Sigmoid colon (tissue), 7 donors: ENCODE measurements around the gene PBLD. TPM values are rescaled to one million over a fixed set of nuclear protein-coding genes. Genes with fewer than 3 reads are reported as not detected.

Experiments
- DNase-seq: peaks from one replicate; pipeline ENCODE4 v3.0.0-alpha.2; 2019
- H3K27ac ChIP-seq, 4 donors: fragments of 200-600 bp; sonication (generic); one replicate each; pipeline ENCODE4 v1.5.1; 2016 to 2019; ENCODE audit warnings: mild to moderate bottlenecking in 1 of 4
- H3K27me3 ChIP-seq, 3 donors: fragments of 200-600 bp; sonication (generic); one replicate each; pipeline ENCODE4 v1.5.1; 2019; ENCODE audit warnings: mild to moderate bottlenecking in 1 of 3
- H3K36me3 ChIP-seq, 4 donors: fragments of 200-600 bp; sonication (generic); one replicate each; pipeline ENCODE4 v1.5.1; 2016 to 2019
- H3K4me1 ChIP-seq, 4 donors: fragments of 200-600 bp; sonication (generic); one replicate each; pipeline ENCODE4 v1.5.1; 2017 to 2019
- H3K4me3 ChIP-seq, 4 donors: fragments of 200-600 bp; sonication (generic); one replicate each; pipeline ENCODE4 v1.5.1; 2017 to 2019; ENCODE audit warnings: mild to moderate bottlenecking in 2 of 4, moderate library complexity in 1 of 4
- H3K9me3 ChIP-seq, 4 donors: fragments of 200-600 bp in 3 of 4; sonication (generic) in 3 of 4; one replicate each; pipeline versions ENCODE4 v1.5.1 to v1.6.1; 2013 to 2019
- EP300 ChIP-seq, 4 donors: sonication (generic); formaldehyde crosslinking; IDR thresholded peaks; one replicate each; pipeline ENCODE4 v1.6.1; 2017; ENCODE audit warnings: antibody characterized with exemption in 4 of 4
- POLR2A ChIP-seq, 2 donors: fragments of 450-650 bp; IDR thresholded peaks; one replicate each; pipeline ENCODE4 v1.6.1; 2016; ENCODE audit warnings: antibody characterized with exemption in 2 of 2, mild to moderate bottlenecking in 2 of 2, moderate library complexity in 2 of 2
- POLR2AphosphoS5 ChIP-seq, 4 donors: sonication (generic); formaldehyde crosslinking; IDR thresholded peaks; one replicate each; pipeline ENCODE4 v1.6.1; 2017; ENCODE audit warnings: antibody characterized with exemption in 4 of 4
- WGBS, 2 donors: extraction: QIAGEN DNeasy Blood & Tissue Kit; methylation state at CpG; one replicate each; pipeline ENCODE4 v1.1.7; 2013; 5-methylcytosine and 5-hydroxymethylcytosine counted together
- intact Hi-C: fragments of 100-400 bp; cut with DNase I; formaldehyde crosslinking; loops from one replicate; pipeline ENCODE4 v1.15.1; 2023
- polyA plus RNA-seq, 3 donors: library from polyadenylated mRNA; stranded (reverse); fragments of 200-250 nt; gene quantifications; one replicate each; pipeline ENCODE4 v1.2.3, GENCODE V29; 2013
- total RNA-seq, 4 donors: library from RNA; depleted of rRNA; stranded (reverse); fragments of >200 nt; gene quantifications; one replicate each; pipeline ENCODE4 v1.1.0, GENCODE V29; 2016
- TF ChIP-seq, protein P1 (sequence below), 4 experiments: fragments of 450-650 bp in 3 of 4; fragments of 200-600 bp in 1 of 4; IDR thresholded peaks; one replicate each; pipeline ENCODE4 v1.5.1; 2016 to 2019; ENCODE audit warnings: antibody characterized with exemption in 4 of 4, mild to moderate bottlenecking in 3 of 4, moderate library complexity in 2 of 4
- donor health status: healthy with polysubstance abuse.
- donor health status: Bipolar disorder and iron deficiency.
- donor health status: healthy.

Gene PBLD
- total and polyA plus RNA-seq, 7 donors = 4.6 to 83.7 (median 10.7) TPM

DNA sequence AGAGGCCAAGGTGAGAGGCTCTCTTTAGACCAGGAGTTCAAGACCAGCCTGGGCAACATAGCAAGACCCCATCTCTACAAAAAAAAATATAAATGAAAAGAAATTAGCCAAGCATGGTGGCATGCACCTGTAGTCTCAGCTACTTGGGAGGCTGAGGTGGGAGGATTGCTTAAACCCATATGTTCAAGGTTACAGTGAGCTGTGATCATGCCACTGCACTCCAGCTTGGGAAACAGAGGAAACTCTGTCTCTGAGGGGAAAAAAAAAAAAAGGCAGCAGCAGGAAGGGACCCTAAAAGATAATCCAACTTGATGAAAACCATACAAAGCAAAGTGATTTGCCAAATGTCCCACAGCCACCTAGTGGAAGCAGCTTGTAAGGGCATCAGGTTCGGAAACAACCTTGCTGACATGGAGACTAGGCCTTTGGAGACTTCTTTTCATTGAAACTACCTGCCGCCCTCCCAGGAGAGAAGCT lies 15.6 kb upstream of the PBLD start:
- Histone ChIP-seq H3K27ac (peak overlapping the region in 1 of 4 donors; percentile 16), H3K9me3 (no peaks in the 10 kb centered on the region), H3K27me3 (no peaks in the 10 kb centered on the region), H3K4me3 (no peak overlapping the region), H3K4me1 (no peaks in the 10 kb centered on the region), H3K36me3 (peaks cover 18 to 79% (median 38%) of the 10 kb centered on the region in 4 donors)
- intact Hi-C loops = loop anchor here (5.0 kb wide), 1 partner anchor 554 kb away; the partner anchor contains the start of gene DDX50
- no peak for TF ChIP-seq EP300 (IDR thresholded peaks at IDR 0.05)
- TF ChIP-seq, protein P1, sequence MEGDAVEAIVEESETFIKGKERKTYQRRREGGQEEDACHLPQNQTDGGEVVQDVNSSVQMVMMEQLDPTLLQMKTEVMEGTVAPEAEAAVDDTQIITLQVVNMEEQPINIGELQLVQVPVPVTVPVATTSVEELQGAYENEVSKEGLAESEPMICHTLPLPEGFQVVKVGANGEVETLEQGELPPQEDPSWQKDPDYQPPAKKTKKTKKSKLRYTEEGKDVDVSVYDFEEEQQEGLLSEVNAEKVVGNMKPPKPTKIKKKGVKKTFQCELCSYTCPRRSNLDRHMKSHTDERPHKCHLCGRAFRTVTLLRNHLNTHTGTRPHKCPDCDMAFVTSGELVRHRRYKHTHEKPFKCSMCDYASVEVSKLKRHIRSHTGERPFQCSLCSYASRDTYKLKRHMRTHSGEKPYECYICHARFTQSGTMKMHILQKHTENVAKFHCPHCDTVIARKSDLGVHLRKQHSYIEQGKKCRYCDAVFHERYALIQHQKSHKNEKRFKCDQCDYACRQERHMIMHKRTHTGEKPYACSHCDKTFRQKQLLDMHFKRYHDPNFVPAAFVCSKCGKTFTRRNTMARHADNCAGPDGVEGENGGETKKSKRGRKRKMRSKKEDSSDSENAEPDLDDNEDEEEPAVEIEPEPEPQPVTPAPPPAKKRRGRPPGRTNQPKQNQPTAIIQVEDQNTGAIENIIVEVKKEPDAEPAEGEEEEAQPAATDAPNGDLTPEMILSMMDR (IDR thresholded peaks at IDR 0.05) = peak in 3 of 4 experiments; percentile 45 to 62 (median 48)
- TF ChIP-seq POLR2AphosphoS5 (IDR thresholded peaks at IDR 0.05) = peak in 1 of 4 donors; percentile 24
- TF ChIP-seq POLR2A (IDR thresholded peaks at IDR 0.05) = no peak
- WGBS, 2 donors = 27 to 61% methylated on average over 2 of the region's 2 CpGs
- no peak for DNase-seq

DNA sequence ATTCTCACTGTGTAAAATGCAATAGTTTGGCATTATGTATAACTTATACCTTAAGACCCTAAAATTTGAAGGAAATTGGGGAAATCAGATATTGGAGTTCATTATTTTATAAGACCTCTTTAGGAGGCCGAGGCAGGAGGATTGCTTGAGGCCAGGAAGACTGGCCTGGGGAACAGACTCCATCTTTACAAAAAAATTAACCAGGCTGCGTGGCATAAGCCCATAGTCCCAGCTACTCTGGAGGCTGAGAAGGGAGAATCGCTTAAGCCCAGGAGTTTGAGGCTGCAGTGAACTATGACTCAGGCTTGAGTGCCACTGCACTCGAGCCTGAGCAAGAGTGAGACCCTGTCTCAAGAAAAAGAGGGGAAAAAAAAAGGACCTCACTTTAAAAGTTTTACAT lies 14.0 kb upstream of the PBLD start:
- WGBS, 2 donors = 77 to 93% methylated on average over 4 of the region's 4 CpGs
- H3K27me3 ChIP-seq = no peaks in the 10 kb centered on the region
- no peaks in the 10 kb centered on the region for H3K9me3 ChIP-seq
- no peak overlapping the region for H3K27ac ChIP-seq
- no peak for TF ChIP-seq POLR2A (IDR thresholded peaks at IDR 0.05)
- TF ChIP-seq POLR2AphosphoS5 (IDR thresholded peaks at IDR 0.05) = peak in 1 of 4 donors; percentile 2
- TF ChIP-seq EP300 (IDR thresholded peaks at IDR 0.05) = no peak
- intact Hi-C loops = loop anchor here (5.0 kb wide), 1 partner anchor 556 kb away; the partner anchor contains the start of gene DDX50
- DNase-seq = no peak
- H3K36me3 ChIP-seq = peaks cover 8 to 79% (median 37%) of the 10 kb centered on the region in 4 donors
- H3K4me1 ChIP-seq = no peaks in the 10 kb centered on the region
- H3K4me3 ChIP-seq = no peak overlapping the region

DNA sequence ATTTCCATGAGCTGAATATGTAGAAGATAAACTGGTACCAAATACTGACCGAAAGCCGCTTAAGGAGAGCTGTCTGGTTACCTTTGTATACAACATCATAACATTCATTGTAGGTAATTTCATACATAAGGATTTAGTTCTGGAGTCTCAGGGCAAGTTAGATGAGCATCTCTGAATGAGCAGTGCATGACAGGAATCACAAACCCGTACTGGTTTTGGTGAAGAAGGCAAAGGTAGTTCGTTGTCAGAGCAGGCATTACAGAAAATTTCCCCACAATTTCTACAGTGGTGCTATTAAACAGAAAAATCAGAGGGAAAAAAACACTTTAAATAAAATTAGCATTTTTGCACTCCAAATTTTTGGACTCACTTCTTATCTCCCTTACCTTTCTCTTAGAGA lies 12.9 kb upstream of the PBLD start:
- Histone ChIP-seq H3K4me3 (no peak overlapping the region), H3K36me3 (peaks cover 18 to 79% (median 44%) of the 10 kb centered on the region in 4 donors), H3K9me3 (no peaks in the 10 kb centered on the region), H3K27ac (no peak overlapping the region), H3K4me1 (no peaks in the 10 kb centered on the region), H3K27me3 (no peaks in the 10 kb centered on the region)
- DNase-seq = no peak
- 91 to 98% methylated on average over 4 of the region's 4 CpGs for WGBS, 2 donors
- TF ChIP-seq EP300 (IDR thresholded peaks at IDR 0.05) = no peak
- TF ChIP-seq, protein P1 (IDR thresholded peaks at IDR 0.05) = no peak
- intact Hi-C loops = loop anchor here (5.0 kb wide), 1 partner anchor 557 kb away; the partner anchor contains the start of gene DDX50

DNA sequence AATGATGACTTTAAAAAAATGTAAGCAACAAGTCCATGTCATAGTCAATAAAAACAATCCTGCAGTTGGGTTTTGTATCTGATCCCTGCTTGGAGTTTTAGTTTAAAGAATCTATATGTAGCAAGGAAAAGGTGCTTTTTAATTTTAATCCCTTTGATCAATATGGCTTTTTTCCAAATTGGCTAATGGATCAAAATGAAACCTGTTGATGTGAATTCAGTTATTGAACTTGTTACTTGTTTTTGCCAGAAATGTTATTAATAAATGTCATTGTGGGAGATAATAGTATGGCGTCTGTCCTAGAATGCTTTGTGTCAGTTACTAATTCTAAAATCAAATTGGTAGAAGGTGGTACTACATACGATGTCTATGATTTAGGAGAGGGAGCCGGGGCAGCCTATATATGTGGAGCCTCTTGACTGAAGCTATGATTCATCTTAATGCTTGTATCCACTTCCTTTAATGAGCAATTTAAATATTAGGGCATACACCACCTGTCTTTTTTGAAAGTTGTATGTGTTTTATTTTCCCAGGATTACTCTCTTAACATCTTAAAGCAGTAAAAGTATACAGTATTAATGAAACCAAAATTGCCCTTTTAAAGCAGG lies 10.3 kb upstream of the PBLD start:
- H3K36me3 ChIP-seq = peaks cover 33 to 89% (median 57%) of the 10 kb centered on the region in 4 donors
- no peak overlapping the region for H3K4me3 ChIP-seq
- 86 to 92% methylated on average over 3 of the region's 3 CpGs for WGBS, 2 donors
- no peaks in the 10 kb centered on the region for H3K27me3 ChIP-seq
- peaks cover 0 to 10% (median 7%) of the 10 kb centered on the region in 4 donors for H3K4me1 ChIP-seq
- intact Hi-C loops = no loop called here
- no peak overlapping the region for H3K27ac ChIP-seq
- TF ChIP-seq, protein P1 (IDR thresholded peaks at IDR 0.05) = no peak
- TF ChIP-seq POLR2AphosphoS5 (IDR thresholded peaks at IDR 0.05) = no peak
- TF ChIP-seq POLR2A (IDR thresholded peaks at IDR 0.05) = no peak
- no peak for TF ChIP-seq EP300 (IDR thresholded peaks at IDR 0.05)
- no peaks in the 10 kb centered on the region for H3K9me3 ChIP-seq
- DNase-seq = no peak

DNA sequence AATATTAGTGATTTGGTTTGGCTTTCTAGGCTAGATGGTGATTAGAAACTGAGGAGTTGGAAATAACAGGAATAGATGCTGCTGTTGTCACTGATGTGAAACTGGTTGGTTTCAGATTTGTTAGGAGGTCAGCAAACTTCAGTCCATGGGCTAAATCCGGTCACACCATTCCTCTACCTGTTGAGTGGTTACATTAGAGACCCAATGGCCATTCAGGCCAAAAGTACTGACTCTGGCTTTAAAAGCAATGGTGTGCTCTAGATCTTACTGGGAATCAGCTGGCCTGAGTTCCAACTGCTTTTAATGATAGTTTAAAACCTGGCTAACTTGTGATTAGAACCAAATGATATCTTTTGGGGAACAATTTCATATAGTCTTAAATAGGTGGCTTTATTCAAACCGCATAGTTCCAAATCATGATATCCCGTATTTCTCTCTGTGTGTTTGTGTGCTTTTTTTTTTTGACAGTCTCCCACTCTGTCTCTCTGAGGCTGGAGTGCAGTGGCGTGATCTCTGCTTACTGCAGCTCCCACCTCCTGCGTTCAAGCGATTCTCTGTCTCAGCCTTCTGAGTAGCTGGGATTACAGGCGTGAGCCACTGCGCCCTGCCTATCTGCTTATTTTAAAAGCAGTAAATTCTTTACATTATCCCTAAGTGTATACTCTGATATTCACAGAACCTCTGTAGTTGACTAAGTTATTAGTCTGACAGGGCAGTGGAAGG lies 7.8 kb upstream of the PBLD start:
- Histone ChIP-seq H3K27me3 (no peaks in the 10 kb centered on the region), H3K27ac (no peak overlapping the region), H3K4me3 (no peak overlapping the region), H3K4me1 (peaks cover 0 to 35% (median 31%) of the 10 kb centered on the region in 4 donors), H3K36me3 (peaks cover 32 to 73% (median 55%) of the 10 kb centered on the region in 4 donors), H3K9me3 (no peaks in the 10 kb centered on the region)
- DNase-seq = no peak
- TF ChIP-seq EP300 (IDR thresholded peaks at IDR 0.05) (no peak), POLR2A (IDR thresholded peaks at IDR 0.05) (no peak), POLR2AphosphoS5 (IDR thresholded peaks at IDR 0.05) (no peak)
- TF ChIP-seq, protein P1 (IDR thresholded peaks at IDR 0.05) = no peak
- intact Hi-C loops = no loop called here
- WGBS, 2 donors = 95% methylated on average over 8 of the region's 8 CpGs
